NK-92 (cell line): Measurements from ENCODE around the gene CUX1.
"Not testable (repeated sequence)": the region's sequence is repeated elsewhere in the genome, so short reads cannot be mapped to it uniquely, and the experiment has no call there.

Experiments used
- DNase-seq: peaks from one replicate; lab custom pipeline; 2025; ENCODE audit not compliant: unreplicated experiment; lab: John Stamatoyannopoulos, UW

Gene CUX1

GRCh38 chr7:101792682-101793071 lies 24.7 kb upstream of the CUX1 start:
- not testable (repeated sequence) for DNase-seq

DNA sequence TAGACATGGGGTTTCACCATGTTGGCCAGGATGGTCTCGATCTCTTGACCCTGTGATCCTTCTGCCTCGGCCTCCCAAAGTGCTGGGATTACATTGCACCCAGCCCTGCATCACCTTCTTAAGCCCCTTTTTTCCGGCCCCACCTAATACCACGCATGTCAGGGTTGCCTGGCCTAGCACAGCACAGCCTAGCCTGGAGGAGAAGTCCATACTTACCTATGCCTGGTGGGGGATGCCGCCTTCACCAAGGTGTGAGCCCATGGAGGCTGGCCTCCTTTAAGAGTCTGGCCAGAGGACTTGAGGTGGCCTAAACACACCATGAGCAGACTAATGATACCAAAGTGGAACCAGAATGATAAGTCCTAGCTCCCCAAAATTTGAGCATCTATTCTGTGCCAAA lies 22.0 kb upstream of the CUX1 start:
- DNase-seq = no peak

DNA sequence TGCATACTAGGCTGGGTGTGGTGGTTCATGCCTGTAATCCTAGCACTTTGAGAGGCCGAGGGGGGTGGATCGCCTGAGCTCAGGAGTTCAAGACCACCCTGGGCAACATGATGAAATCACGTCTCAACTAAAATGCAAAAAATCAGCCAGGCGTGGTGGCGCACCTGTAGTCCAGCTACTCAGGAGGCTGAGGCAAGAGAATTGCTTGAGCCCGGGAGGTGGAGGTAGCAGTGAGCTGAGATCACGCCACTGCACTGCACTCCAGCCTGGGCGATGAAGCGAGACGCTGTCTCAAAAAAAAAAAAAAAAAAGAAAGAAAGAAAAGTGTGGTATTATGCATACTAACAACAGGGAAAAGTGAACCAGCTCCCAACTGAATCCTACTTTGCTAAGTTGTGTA lies 19.3 kb upstream of the CUX1 start:
- DNase-seq = not testable (repeated sequence)

- no peak for DNase-seq
Observed at GRCh38 chr7:101803203-101804087, 14.0 kb upstream of the CUX1 start.

- DNase-seq = no peak
Observed at GRCh38 chr7:101804088-101804963, 13.1 kb upstream of the CUX1 start.

DNA sequence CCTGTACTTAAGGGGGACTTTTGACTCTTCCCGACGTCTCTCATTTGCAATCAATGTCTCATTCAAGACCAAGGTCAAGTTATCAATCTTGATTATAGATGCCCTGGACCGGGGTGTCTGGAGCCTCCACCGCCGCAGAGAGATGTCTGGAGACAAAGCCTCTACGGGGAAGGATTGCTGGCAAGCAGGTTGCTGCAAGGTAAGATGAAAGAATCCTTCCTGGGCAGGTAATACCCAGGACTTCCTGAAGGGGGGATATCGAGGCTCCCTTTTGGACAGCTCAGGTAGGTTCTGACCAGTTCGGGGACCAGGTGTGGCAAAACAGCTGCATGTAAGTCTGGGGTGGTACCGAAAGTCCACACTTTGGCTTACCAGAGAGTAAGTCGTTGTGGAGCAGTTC lies 12.5 kb upstream of the CUX1 start:
- DNase-seq = no peak

GRCh38 chr7:101812595-101812994 lies 4.8 kb upstream of the CUX1 start:
- DNase-seq = no peak

- DNase-seq = no peak
Observed at GRCh38 chr7:101813402-101814019, 3.9 kb upstream of the CUX1 start.

DNA sequence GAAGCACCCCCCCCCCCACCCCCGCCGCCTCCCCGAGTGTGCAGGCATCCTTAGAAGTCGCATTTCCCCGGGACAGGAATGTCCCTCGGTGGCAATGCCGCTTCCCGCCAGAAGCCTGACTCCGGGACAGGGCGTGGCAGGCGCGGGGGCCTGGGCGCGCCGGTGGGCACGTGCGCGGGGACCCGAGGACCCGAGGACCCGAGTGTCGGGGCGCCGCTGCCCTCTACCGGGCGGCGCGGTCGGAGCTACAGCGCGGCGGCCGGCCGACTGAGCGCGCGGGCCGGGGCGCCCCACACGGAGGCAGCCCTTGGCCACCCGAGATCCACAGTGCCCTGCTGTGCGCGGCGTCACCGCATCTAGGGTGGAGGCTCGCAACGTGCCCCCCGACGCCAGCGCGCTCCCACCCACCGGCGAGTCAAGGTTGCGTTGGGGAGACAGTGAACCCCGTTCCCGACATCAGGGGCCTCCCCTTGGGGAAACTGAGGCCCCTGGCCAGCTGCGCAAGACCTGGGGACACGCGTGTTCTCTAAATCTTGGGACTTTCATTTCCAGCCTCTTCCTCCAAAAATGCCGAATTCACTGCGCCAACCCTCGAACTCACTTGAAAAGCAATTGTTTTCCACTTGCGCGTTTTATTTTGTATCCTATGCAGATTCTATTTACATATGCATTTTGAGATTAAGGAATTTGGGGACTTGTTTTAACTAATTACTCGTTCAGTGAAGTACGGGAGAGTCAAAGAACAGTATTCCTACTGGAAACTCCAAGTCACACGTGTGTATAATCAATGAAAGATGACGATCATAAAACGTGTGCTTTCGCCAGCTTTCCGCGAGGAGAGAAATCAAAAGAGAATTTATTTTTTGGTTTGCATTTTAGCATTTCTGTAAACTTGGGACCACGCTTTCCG lies 3.1 kb upstream of the CUX1 start:
- no peak for DNase-seq

GRCh38 chr7:101814991-101815825 lies 2.2 kb upstream of the CUX1 start:
- DNase-seq = no peak

DNA sequence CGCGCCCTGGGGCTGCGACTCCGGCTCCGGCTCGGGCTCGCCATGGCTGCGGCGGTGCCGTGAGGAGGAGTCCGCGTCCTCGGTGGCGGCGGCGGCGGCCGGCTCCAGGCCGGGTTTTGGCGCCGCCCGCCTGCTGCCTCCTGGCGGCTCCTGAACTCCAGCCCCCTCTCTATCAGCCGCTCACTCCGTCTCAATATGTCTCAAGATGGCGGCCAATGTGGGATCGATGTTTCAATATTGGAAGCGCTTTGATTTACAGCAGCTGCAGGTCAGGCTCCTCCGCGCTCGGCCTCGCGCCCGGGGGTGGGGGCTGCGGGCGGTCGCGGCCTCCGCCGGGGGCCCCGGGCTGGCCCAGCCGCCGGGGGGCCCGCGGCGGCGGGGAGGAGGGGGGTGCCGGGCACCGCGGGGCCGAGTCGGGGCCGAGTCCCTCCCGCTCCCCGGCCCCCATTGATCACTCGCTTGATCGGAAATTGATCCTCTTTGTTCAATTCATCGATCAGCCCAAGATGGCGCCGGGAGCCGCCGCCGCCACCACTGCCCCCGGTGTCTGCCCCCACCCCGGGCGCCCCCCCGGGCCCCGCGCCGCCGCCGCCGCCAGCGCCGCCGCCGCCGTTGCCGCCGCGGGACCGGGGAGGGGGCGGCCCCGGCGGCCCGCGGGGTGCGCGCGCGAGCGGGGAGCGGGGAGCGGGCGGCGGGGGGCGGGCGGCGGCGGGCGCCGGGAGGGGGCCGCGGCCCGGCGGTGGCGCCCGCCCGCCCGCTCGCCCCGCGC lies 1.4 kb upstream of the CUX1 start:
- no peak for DNase-seq

- DNase-seq = no peak
Observed at GRCh38 chr7:101816595-101817470, 593 bp upstream of the CUX1 start.

DNA sequence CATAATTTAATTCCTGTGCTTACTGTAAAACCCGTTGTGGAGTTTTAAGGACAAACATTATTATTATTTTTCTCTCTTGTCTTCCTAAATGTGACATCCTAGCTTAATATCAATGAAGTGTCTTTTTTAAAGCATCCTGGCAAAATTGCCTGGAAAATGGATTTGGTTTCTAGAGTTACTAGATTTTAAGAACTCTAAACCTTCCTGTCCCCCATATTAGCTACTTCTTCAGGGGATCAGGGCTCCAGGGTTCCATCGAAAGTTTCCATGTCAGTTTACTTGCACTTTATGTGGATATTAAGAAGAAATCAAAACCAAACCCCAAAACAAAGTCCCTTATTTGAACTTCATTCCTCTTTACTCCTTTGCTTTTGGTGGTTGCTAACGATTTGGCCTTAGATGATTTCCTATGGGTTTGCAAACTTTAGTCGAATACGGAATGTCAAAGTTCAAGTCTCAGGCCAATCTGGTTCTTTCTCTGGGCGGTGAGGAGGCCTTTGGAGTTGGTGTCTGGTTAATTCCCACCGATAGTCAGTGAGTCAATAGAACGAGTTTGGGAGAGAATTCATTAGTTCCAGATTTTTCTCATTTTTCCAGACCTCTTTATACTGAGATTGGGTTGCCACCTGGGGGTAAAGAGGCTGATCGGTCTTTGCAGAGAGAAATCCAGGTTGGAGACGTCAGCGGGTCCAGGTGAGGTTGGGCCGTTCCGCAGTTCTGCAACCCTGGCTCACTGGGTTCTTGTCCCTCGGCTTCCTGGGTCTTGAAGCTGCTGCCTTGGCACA lies 1.1 kb downstream of the CUX1 start:
- DNase-seq = no peak

DNA sequence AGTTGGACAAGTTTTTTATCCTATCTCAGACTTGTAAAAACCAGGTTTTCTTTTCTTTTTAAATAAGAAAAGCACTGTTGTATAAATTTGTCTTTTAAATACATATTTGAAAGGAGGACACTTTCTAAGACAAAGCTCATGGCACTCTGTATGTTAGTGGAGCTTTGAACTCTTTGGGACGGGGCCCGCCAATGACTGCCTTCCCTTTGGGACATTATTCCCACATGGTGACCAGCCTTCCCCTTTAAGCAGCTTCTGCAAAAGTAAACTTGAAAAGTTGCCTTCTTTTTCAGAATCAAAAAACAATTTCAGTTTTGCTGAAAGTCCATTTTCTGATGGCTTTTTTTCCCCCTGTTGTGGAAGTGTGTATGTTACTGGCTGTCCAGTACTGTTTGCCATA lies 1.8 kb downstream of the CUX1 start:
- DNase-seq = no peak

- DNase-seq = no peak
Observed at GRCh38 chr7:101819913-101820522, 2.6 kb downstream of the CUX1 start.

GRCh38 chr7:101820703-101821102 lies 3.3 kb downstream of the CUX1 start:
- no peak for DNase-seq

DNA sequence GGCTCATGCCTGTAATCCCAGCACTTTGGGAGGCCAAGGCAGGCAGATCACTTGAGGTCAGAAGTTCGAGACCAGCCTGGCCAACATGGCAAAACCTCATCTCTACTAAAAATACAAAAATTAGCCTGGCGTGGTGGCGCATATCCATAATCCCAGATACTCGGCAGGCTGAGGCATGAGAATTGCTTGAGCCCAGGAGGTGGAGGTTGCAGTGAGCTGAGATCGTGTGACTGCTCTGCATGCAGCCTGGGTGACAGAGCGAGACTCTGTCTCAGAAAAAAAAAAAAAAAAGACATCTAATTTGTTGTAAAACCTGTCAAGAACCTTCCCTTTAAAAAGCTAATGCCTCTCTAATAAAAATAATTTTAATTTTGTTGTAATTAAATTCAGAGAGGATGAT lies 5.2 kb downstream of the CUX1 start:
- not testable (repeated sequence) for DNase-seq
